ENCODE data around the gene FBXW10.
"Not testable (repeated sequence)": the region's sequence is repeated elsewhere in the genome, so short reads cannot be mapped to it uniquely, and the experiment has no call there.

DNA sequence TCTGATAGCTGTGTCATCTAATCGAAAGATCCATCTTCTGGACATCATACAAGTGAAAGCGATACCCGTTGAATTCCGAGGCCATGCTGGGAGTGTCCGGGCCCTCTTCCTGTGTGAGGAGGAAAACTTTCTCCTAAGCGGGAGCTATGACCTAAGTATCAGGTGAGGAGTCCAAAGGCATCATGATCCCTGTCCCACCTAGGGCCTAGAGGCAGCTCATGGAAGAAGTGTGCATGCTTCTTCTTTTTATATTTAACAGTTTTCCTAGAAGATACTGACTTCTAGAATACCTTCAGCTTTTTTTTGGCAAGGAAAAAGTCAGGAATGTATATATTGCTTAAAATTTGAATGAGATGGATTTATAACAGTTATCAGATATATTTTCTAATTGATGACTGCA, 14.5 kb downstream of the FBXW10 start:
- TF ChIP-seq, protein P1, sequence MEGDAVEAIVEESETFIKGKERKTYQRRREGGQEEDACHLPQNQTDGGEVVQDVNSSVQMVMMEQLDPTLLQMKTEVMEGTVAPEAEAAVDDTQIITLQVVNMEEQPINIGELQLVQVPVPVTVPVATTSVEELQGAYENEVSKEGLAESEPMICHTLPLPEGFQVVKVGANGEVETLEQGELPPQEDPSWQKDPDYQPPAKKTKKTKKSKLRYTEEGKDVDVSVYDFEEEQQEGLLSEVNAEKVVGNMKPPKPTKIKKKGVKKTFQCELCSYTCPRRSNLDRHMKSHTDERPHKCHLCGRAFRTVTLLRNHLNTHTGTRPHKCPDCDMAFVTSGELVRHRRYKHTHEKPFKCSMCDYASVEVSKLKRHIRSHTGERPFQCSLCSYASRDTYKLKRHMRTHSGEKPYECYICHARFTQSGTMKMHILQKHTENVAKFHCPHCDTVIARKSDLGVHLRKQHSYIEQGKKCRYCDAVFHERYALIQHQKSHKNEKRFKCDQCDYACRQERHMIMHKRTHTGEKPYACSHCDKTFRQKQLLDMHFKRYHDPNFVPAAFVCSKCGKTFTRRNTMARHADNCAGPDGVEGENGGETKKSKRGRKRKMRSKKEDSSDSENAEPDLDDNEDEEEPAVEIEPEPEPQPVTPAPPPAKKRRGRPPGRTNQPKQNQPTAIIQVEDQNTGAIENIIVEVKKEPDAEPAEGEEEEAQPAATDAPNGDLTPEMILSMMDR (IDR thresholded peaks at IDR 0.05) = not testable (repeated sequence)
- not testable (repeated sequence) for TF ChIP-seq POLR2A (IDR thresholded peaks at IDR 0.05)

Measured in tibial nerve (tissue), 3 donors.